Measurements from ENCODE around the gene RAPGEF6. TPM values are rescaled to one million over a fixed set of nuclear protein-coding genes. Genes with fewer than 3 reads are reported as not detected.
A peak's percentile ranks its signal among the peaks of the same experiment; 100 is the strongest.

RAPGEF6 gene
- total and polyA plus RNA-seq, 9 of the 15 experiments (the other 6 are each of a cell fraction or from before 2014, with no cell fraction given), result 2.7 to 23.4 (median 12.7) TPM

DNA sequence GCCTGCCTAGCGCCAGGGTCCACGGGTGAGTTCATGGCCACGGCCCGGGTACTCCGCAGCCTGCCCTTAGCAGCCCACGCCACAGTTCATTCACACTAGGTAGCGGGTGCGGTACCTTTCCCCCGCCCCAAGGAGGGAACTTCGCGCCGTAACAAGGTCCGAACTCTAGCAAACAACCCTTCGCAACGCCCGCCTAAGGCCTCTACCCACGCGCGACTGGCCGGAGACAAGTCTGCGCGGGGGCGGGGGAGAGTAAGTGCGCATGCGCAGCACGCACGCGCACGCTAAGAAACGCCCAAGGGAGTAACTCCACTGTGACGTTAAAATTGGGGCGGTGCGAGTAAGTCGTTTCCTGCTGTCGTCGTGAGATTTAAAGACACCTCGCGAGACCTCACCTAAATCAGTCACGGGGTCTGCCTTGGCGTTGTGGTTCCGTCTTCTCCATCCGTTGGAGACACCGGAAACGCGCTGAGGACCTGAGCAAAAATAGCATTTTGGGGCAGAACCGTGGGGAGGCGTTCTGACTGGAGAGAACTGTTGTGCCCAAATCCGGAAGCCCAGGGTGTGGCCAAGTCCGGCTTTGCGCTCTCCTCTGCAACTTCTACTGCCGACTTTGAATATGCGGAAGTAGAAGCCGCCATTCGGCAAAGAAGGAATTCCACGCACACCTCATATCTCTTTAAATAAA lies at the start of gene RAPGEF6 (continued):
- TF ChIP-seq, protein P1, sequence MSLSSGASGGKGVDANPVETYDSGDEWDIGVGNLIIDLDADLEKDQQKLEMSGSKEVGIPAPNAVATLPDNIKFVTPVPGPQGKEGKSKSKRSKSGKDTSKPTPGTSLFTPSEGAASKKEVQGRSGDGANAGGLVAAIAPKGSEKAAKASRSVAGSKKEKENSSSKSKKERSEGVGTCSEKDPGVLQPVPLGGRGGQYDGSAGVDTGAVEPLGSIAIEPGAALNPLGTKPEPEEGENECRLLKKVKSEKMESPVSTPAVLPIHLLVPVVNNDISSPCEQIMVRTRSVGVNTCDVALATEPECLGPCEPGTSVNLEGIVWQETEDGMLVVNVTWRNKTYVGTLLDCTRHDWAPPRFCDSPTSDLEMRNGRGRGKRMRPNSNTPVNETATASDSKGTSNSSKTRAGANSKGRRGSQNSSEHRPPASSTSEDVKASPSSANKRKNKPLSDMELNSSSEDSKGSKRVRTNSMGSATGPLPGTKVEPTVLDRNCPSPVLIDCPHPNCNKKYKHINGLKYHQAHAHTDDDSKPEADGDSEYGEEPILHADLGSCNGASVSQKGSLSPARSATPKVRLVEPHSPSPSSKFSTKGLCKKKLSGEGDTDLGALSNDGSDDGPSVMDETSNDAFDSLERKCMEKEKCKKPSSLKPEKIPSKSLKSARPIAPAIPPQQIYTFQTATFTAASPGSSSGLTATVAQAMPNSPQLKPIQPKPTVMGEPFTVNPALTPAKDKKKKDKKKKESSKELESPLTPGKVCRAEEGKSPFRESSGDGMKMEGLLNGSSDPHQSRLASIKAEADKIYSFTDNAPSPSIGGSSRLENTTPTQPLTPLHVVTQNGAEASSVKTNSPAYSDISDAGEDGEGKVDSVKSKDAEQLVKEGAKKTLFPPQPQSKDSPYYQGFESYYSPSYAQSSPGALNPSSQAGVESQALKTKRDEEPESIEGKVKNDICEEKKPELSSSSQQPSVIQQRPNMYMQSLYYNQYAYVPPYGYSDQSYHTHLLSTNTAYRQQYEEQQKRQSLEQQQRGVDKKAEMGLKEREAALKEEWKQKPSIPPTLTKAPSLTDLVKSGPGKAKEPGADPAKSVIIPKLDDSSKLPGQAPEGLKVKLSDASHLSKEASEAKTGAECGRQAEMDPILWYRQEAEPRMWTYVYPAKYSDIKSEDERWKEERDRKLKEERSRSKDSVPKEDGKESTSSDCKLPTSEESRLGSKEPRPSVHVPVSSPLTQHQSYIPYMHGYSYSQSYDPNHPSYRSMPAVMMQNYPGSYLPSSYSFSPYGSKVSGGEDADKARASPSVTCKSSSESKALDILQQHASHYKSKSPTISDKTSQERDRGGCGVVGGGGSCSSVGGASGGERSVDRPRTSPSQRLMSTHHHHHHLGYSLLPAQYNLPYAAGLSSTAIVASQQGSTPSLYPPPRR (CRISPR knock-in tag; IDR thresholded peaks at IDR 0.05; ENCODE audit: borderline replicate concordance), result 0 out of 2 replicates have a peak, but pooled peaks have one; percentile 31
- TF ChIP-seq TRIM24 (IDR thresholded peaks at IDR 0.05), result 0 out of 4 replicates have a peak, but pooled peaks of 1 of the 2 experiments have one; percentile 2
- TF ChIP-seq NCOR1 (IDR thresholded peaks at IDR 0.05), result no peak
- no peak; the same call in 1 of the 2 replicates for TF ChIP-seq SMARCE1 (IDR thresholded peaks at IDR 0.05)
- TF ChIP-seq RAD21 (CRISPR knock-in tag; conservative IDR thresholded peaks at IDR 0.05 in 1 of 2, IDR thresholded peaks at IDR 0.05 in 1 of 2), result no peak
- no peak for TF ChIP-seq ZNF239 (CRISPR knock-in tag; IDR thresholded peaks at IDR 0.05)
- TF ChIP-seq ZNF780A (CRISPR knock-in tag; IDR thresholded peaks at IDR 0.05), result no peak
- TF ChIP-seq, protein P2, sequence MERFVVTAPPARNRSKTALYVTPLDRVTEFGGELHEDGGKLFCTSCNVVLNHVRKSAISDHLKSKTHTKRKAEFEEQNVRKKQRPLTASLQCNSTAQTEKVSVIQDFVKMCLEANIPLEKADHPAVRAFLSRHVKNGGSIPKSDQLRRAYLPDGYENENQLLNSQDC (CRISPR knock-in tag; IDR thresholded peaks at IDR 0.05), result 0 out of 2 replicates have a peak, but pooled peaks have one; percentile 2
- TF ChIP-seq, protein P3, sequence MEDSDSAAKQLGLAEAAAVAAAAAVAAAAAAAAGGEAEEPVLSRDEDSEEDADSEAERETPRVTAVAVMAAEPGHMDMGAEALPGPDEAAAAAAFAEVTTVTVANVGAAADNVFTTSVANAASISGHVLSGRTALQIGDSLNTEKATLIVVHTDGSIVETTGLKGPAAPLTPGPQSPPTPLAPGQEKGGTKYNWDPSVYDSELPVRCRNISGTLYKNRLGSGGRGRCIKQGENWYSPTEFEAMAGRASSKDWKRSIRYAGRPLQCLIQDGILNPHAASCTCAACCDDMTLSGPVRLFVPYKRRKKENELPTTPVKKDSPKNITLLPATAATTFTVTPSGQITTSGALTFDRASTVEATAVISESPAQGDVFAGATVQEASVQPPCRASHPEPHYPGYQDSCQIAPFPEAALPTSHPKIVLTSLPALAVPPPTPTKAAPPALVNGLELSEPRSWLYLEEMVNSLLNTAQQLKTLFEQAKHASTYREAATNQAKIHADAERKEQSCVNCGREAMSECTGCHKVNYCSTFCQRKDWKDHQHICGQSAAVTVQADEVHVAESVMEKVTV (CRISPR knock-in tag; IDR thresholded peaks at IDR 0.05), result no peak
- TF ChIP-seq CEBPB (tag; IDR thresholded peaks at IDR 0.05), result no peak
- TF ChIP-seq FOXK1 (CRISPR knock-in tag; IDR thresholded peaks at IDR 0.05; ENCODE audit: borderline replicate concordance), result no peak
- TF ChIP-seq, protein P4, sequence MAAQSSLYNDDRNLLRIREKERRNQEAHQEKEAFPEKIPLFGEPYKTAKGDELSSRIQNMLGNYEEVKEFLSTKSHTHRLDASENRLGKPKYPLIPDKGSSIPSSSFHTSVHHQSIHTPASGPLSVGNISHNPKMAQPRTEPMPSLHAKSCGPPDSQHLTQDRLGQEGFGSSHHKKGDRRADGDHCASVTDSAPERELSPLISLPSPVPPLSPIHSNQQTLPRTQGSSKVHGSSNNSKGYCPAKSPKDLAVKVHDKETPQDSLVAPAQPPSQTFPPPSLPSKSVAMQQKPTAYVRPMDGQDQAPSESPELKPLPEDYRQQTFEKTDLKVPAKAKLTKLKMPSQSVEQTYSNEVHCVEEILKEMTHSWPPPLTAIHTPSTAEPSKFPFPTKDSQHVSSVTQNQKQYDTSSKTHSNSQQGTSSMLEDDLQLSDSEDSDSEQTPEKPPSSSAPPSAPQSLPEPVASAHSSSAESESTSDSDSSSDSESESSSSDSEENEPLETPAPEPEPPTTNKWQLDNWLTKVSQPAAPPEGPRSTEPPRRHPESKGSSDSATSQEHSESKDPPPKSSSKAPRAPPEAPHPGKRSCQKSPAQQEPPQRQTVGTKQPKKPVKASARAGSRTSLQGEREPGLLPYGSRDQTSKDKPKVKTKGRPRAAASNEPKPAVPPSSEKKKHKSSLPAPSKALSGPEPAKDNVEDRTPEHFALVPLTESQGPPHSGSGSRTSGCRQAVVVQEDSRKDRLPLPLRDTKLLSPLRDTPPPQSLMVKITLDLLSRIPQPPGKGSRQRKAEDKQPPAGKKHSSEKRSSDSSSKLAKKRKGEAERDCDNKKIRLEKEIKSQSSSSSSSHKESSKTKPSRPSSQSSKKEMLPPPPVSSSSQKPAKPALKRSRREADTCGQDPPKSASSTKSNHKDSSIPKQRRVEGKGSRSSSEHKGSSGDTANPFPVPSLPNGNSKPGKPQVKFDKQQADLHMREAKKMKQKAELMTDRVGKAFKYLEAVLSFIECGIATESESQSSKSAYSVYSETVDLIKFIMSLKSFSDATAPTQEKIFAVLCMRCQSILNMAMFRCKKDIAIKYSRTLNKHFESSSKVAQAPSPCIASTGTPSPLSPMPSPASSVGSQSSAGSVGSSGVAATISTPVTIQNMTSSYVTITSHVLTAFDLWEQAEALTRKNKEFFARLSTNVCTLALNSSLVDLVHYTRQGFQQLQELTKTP (IDR thresholded peaks at IDR 0.05; ENCODE audit: low read depth in 1 of 2, partially characterized antibody in 2 of 2), result peak in 1 of 2 experiments; percentile 61
- peak in 1 of 2 experiments; percentile 84; a peak in 2 of 4 replicates for TF ChIP-seq RCOR1 (IDR thresholded peaks at IDR 0.05; ENCODE audit: borderline replicate concordance in 1 of 2, low read depth in 2 of 2, low read length in 2 of 2)
- TF ChIP-seq ZNF274 (IDR thresholded peaks at IDR 0.05; ENCODE audit: borderline replicate concordance, low read depth, low read length), result no peak

All from K562 (cell line).